Astrocyte (in vitro differentiated cells and primary cell): ENCODE results near the gene RCAN2.

Experiments used
- EZH2 ChIP-seq: IDR thresholded peaks from 2 replicates; pipeline ENCODE4 v1.6.1; 2012; ENCODE audit warnings: mild to moderate bottlenecking, low read length, inconsistent platforms; ENCODE audit not compliant: insufficient read depth
- TF ChIP-seq, protein P1 (sequence below): IDR thresholded peaks from 2 replicates; pipeline ENCODE4 v1.5.1; 2011; ENCODE audit warnings: low read depth, mild to moderate bottlenecking, inconsistent platforms, low read length, moderate library complexity; ENCODE audit not compliant: insufficient read depth

DNA sequence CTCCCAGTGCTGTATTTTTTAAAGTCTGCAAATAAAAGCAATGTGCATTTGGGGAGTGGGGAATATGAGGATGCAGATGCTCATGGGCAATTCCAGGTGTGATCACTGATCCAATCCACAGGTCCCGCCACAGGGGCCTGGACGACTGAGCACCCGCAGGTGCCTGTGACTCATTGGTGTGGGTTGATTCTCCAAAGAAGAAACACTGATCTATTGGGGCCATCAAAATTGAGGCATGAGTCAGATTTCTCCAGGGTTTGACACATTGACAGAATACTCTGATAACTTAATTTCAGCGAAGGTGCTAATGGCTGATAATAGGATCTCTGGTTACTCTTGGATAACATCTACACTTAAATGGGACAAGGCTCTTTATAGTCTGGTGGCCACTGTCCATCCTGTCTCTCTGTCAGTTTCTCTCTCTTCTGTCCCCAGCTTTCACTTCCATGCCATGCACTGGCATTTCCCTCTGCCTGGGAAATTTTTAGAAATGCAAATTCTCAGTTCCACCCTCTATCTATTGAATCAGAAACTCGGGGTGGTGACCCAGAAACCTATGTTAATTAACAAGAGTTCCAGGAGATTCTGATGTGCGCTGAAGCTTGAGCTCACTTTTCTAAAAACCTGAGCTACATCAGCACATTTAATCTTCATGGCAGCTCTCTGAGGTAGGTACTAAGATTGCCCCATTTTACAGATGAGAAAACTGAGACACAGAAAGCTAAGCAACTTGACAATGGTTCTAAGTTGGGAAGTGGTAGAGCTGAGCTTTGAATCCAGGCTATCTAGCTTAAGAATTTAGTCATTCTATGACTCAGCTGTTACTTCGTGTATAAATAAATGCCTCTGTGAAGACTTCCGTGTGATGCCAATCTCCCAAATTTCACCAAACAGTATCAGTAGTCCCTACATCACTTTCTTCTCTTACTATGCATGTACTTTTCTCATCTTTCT lies 10.2 kb upstream of the RCAN2 start:
- TF ChIP-seq, protein P1, sequence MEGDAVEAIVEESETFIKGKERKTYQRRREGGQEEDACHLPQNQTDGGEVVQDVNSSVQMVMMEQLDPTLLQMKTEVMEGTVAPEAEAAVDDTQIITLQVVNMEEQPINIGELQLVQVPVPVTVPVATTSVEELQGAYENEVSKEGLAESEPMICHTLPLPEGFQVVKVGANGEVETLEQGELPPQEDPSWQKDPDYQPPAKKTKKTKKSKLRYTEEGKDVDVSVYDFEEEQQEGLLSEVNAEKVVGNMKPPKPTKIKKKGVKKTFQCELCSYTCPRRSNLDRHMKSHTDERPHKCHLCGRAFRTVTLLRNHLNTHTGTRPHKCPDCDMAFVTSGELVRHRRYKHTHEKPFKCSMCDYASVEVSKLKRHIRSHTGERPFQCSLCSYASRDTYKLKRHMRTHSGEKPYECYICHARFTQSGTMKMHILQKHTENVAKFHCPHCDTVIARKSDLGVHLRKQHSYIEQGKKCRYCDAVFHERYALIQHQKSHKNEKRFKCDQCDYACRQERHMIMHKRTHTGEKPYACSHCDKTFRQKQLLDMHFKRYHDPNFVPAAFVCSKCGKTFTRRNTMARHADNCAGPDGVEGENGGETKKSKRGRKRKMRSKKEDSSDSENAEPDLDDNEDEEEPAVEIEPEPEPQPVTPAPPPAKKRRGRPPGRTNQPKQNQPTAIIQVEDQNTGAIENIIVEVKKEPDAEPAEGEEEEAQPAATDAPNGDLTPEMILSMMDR = no peak
- TF ChIP-seq EZH2 = no peak
